Tibial artery (tissue), 4 donors: Measurements from ENCODE around the gene PDLIM7.

ENCODE experiments used
- DNase-seq, 2 donors: peaks; one replicate each; pipeline ENCODE4 v3.0.0-alpha.2; 2019
- H3K27ac ChIP-seq, 2 donors: fragments of 200-600 bp; sonication (generic) in 1 of 2; 1 replicate in 1 of 2; 2 replicates in 1 of 2; pipeline ENCODE4 v1.5.1; 2018 to 2019; ENCODE audit warnings: mild to moderate bottlenecking in 1 of 2
- H3K27me3 ChIP-seq, 2 donors: fragments of 200-600 bp; sonication (generic) in 1 of 2; one replicate each; pipeline versions ENCODE4 v1.5.1 to v1.6.0; 2016 to 2019
- H3K36me3 ChIP-seq, 3 donors: fragments of 200-600 bp; sonication (generic) in 2 of 3; one replicate each; pipeline ENCODE4 v1.5.1; 2016 to 2019; ENCODE audit warnings: mild to moderate bottlenecking in 2 of 3
- H3K4me1 ChIP-seq, 4 donors: fragments of 200-600 bp; sonication (generic) in 2 of 4; 1 replicate in 3 of 4; 2 replicates in 1 of 4; pipeline ENCODE4 v1.5.1; 2016 to 2019
- H3K4me3 ChIP-seq, 2 donors: fragments of 200-600 bp; sonication (generic) in 1 of 2; 1 replicate in 1 of 2; 2 replicates in 1 of 2; pipeline ENCODE4 v1.5.1; 2018 to 2019; ENCODE audit warnings: mild to moderate bottlenecking in 2 of 2
- H3K9me3 ChIP-seq, 3 donors: fragments of 200-600 bp; sonication (generic) in 1 of 3; one replicate each; pipeline ENCODE4 v1.5.1; 2016 to 2019
- CTCF ChIP-seq, 2 experiments: fragments of 200-600 bp in 1 of 2; fragments of 450-650 bp in 1 of 2; IDR thresholded peaks; one replicate each; pipeline ENCODE4 v1.5.1; 2017 to 2019; ENCODE audit warnings: antibody characterized with exemption in 2 of 2, mild to moderate bottlenecking in 1 of 2, moderate library complexity in 1 of 2
- intact Hi-C: fragments of 100-400 bp; cut with DNase I; formaldehyde crosslinking; loops from one replicate; pipeline ENCODE4 v1.15.0; 2023; ENCODE audit warnings: low total_unique reads

Gene PDLIM7

GRCh38 chr5:177434437-177434836 is 63.0 kb downstream of the PDLIM7 start:
- no peak for TF ChIP-seq CTCF (IDR thresholded peaks at IDR 0.05)
- Histone ChIP-seq H3K9me3 (no peaks in the 10 kb centered on the region), H3K4me3 (no peak overlapping the region), H3K27me3 (no peaks in the 10 kb centered on the region), H3K4me1 (peaks cover 0 to 12% (median 0%) of the 10 kb centered on the region in 4 donors), H3K36me3 (peaks cover 49 to 94% (median 62%) of the 10 kb centered on the region in 3 donors), H3K27ac (no peak overlapping the region)
- intact Hi-C loops, result no loop called here
- DNase-seq, result no peak

GRCh38 chr5:177433658-177434217 is 63.7 kb downstream of the PDLIM7 start:
- no peak for TF ChIP-seq CTCF (IDR thresholded peaks at IDR 0.05)
- Histone ChIP-seq H3K4me3 (no peak overlapping the region), H3K27me3 (no peaks in the 10 kb centered on the region), H3K4me1 (peaks cover 0 to 19% (median 0%) of the 10 kb centered on the region in 4 donors), H3K9me3 (no peaks in the 10 kb centered on the region), H3K27ac (no peak overlapping the region), H3K36me3 (peaks cover 49 to 87% (median 62%) of the 10 kb centered on the region in 3 donors)
- DNase-seq, result no peak
- intact Hi-C loops, result no loop called here
